Fibroblast of lung (primary cell): Measurements from ENCODE around the gene SALL2.

Source experiments
- EZH2 ChIP-seq: IDR thresholded peaks from 2 replicates; pipeline ENCODE4 v1.5.1; 2012; ENCODE audit warnings: low read length, control low read depth, mild to moderate bottlenecking; ENCODE audit errors: missing control alignments
- TF ChIP-seq, protein P1 (sequence below), 2 donors: IDR thresholded peaks in 1 of 2; conservative IDR thresholded peaks in 1 of 2; 1 replicate in 1 of 2; 2 replicates in 1 of 2; pipeline ENCODE4 v1.5.1; 2011 to 2012; ENCODE audit warnings: low read length in 2 of 2, control low read depth in 1 of 2, inconsistent platforms in 1 of 2, low read depth in 1 of 2, mild to moderate bottlenecking in 1 of 2

DNA sequence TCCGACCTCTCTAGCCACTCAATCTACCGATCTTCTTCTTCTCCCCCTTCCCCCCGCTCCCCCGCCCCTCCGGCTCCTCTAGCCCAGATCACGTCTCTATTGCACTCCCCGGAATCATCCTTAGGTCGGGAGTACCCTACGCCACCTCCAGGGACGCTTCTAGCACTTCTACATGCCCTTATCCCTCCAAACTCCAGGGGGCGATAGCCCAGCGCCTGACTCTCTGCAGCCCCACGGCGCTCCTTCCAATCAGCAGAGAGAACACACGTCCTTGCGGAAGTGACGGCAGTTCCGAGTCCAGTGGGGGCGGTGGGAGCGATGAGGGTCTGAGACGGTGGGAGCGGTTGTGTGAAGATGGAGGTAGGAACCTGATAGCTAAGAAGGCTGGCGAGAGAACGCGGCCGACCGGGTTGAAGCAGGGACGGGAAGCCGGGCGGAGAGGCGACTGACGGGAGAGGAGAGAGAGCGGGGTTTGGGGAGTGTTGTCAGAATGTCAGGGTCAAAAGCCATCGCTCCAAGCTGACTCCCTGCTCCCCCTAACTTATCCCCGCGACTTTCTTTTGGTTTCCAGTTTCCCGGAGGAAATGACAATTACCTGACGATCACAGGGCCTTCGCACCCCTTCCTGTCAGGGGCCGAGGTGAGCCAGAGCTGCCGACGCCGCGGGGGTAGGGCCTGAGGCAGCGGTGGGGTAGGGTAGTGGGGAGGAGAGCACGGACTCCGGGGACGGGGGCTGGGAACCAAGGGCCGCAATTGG lies 49.0 kb downstream of the SALL2 start, which contains the start of the genes RAB2B and TOX4:
- TF ChIP-seq, protein P1, sequence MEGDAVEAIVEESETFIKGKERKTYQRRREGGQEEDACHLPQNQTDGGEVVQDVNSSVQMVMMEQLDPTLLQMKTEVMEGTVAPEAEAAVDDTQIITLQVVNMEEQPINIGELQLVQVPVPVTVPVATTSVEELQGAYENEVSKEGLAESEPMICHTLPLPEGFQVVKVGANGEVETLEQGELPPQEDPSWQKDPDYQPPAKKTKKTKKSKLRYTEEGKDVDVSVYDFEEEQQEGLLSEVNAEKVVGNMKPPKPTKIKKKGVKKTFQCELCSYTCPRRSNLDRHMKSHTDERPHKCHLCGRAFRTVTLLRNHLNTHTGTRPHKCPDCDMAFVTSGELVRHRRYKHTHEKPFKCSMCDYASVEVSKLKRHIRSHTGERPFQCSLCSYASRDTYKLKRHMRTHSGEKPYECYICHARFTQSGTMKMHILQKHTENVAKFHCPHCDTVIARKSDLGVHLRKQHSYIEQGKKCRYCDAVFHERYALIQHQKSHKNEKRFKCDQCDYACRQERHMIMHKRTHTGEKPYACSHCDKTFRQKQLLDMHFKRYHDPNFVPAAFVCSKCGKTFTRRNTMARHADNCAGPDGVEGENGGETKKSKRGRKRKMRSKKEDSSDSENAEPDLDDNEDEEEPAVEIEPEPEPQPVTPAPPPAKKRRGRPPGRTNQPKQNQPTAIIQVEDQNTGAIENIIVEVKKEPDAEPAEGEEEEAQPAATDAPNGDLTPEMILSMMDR (conservative IDR thresholded peaks at IDR 0.05 in 1 of 2, IDR thresholded peaks at IDR 0.05 in 1 of 2; ENCODE audit: low read depth in 1 of 2, low read length in 2 of 2) = peak; percentile 99
- no peak for TF ChIP-seq EZH2
